Astrocyte (in vitro differentiated cells and primary cell): Measurements from ENCODE around the gene ZRANB1. TPM values are rescaled to one million over a fixed set of nuclear protein-coding genes. Genes with fewer than 3 reads are reported as not detected.

Source experiments
- DNase-seq: peaks from one replicate; pipeline ENCODE4 v3.0.0-alpha.2; 2010; ENCODE audit warnings: low read depth
- FAIRE-seq: peaks from 2 replicates; lab custom pipeline; 2011; peaks lifted over from hg19 to GRCh38; lab: Jason Lieb, UNC
- H2AFZ ChIP-seq: 2 replicates; pipeline ENCODE4 v1.6.0; 2012; ENCODE audit warnings: low read depth, low read length, inconsistent platforms
- H3K27ac ChIP-seq: 2 replicates; pipeline ENCODE4 v1.5.1; 2011; ENCODE audit warnings: low read depth, low read length, inconsistent platforms
- H3K27me3 ChIP-seq: 2 replicates; pipeline ENCODE4 v1.6.0; 2011; ENCODE audit warnings: low read length, inconsistent platforms; ENCODE audit not compliant: insufficient read depth
- H3K36me3 ChIP-seq: 2 replicates; pipeline ENCODE4 v1.5.1; 2011; ENCODE audit warnings: low read length, inconsistent platforms; ENCODE audit not compliant: insufficient read depth
- H3K4me1 ChIP-seq: 2 replicates; pipeline ENCODE4 v1.5.1; 2011; ENCODE audit warnings: low read length, inconsistent platforms; ENCODE audit not compliant: insufficient read depth
- H3K4me2 ChIP-seq: 2 replicates; pipeline ENCODE4 v1.6.0; 2012; ENCODE audit warnings: low read length, inconsistent platforms
- H3K4me3 ChIP-seq: 2 replicates; pipeline ENCODE4 v1.5.1; 2011; ENCODE audit warnings: low read depth, mild to moderate bottlenecking, low read length, inconsistent platforms; ENCODE audit not compliant: insufficient read depth
- H3K79me2 ChIP-seq: 2 replicates; pipeline ENCODE4 v1.6.0; 2012; ENCODE audit warnings: mild to moderate bottlenecking, low read length, inconsistent platforms; ENCODE audit not compliant: insufficient read depth
- H3K9ac ChIP-seq: 2 replicates; pipeline ENCODE4 v1.6.0; 2012; ENCODE audit warnings: mild to moderate bottlenecking, low read length, inconsistent platforms
- H3K9me3 ChIP-seq: 2 replicates; pipeline ENCODE4 v1.5.1; 2012; ENCODE audit warnings: low read depth, mild to moderate bottlenecking, low read length, inconsistent platforms; ENCODE audit not compliant: insufficient read depth
- H4K20me1 ChIP-seq: 2 replicates; pipeline ENCODE4 v1.6.0; 2012; ENCODE audit warnings: low read length, inconsistent platforms; ENCODE audit not compliant: insufficient read depth
- H3K27ac Mint-ChIP-seq: one replicate; pipeline ENCODE4 v1.8.0; 2021; ENCODE audit warnings: mild to moderate bottlenecking, mixed read lengths; ENCODE audit not compliant: unreplicated experiment
- H3K27me3 Mint-ChIP-seq: one replicate; pipeline ENCODE4 v1.8.0; 2021; ENCODE audit warnings: low read depth, mixed read lengths; ENCODE audit not compliant: unreplicated experiment
- H3K36me3 Mint-ChIP-seq: one replicate; pipeline ENCODE4 v1.8.0; 2021; ENCODE audit warnings: low read depth, mixed read lengths; ENCODE audit not compliant: unreplicated experiment
- H3K4me1 Mint-ChIP-seq: one replicate; pipeline ENCODE4 v1.8.0; 2021; ENCODE audit warnings: low read depth, mixed read lengths; ENCODE audit not compliant: unreplicated experiment
- H3K4me3 Mint-ChIP-seq: one replicate; pipeline ENCODE4 v1.8.0; 2021; ENCODE audit warnings: mild to moderate bottlenecking, moderate library complexity, mixed read lengths; ENCODE audit not compliant: unreplicated experiment
- H3K9me3 Mint-ChIP-seq: one replicate; pipeline ENCODE4 v1.8.0; 2021; ENCODE audit warnings: mild to moderate bottlenecking, mixed read lengths; ENCODE audit not compliant: unreplicated experiment
- CTCF ChIP-seq: IDR thresholded peaks from 2 replicates; pipeline ENCODE4 v1.5.1; 2011; ENCODE audit warnings: low read depth, mild to moderate bottlenecking, inconsistent platforms, low read length, moderate library complexity; ENCODE audit not compliant: insufficient read depth
- EZH2 ChIP-seq: IDR thresholded peaks from 2 replicates; pipeline ENCODE4 v1.6.1; 2012; ENCODE audit warnings: mild to moderate bottlenecking, low read length, inconsistent platforms; ENCODE audit not compliant: insufficient read depth
- total RNA-seq: library from RNA; stranded (reverse); gene quantifications from 2 replicates; pipeline ENCODE4 v1.2.1, GENCODE V29; 2021

Gene ZRANB1
- total RNA-seq, 1 donor from 2014 or later = 24.9 TPM

DNA sequence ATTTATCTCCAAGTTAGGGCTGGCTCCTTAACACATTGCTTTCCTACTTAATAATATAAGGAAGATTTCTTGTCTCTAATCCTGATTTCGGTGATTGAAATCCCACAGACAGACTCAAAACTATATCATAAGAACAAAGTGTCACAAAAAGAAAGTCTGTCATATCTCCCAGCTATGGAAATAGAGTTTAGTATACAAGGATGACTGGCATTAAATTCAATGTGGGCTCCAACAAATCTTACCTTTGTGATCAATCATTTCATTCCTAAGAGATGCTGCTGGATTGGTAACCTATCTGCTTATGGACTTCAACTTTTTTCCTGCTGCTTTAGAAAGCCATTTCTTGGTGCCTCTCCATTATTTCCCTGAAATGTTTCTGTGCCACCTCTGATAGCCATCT, 39.5 kb upstream of the ZRANB1 start:
- Histone ChIP-seq H3K27ac (no peak overlapping the region), H3K4me1 (peaks cover 14% of the 10 kb centered on the region), H3K9ac (no peak overlapping the region), H3K27me3 (no peaks in the 10 kb centered on the region), H3K9me3 (no peaks in the 10 kb centered on the region), H4K20me1 (no peaks in the 10 kb centered on the region), H3K4me3 (no peak overlapping the region), H3K4me2 (no peak overlapping the region), H2AFZ (no peak overlapping the region), H3K36me3 (no peaks in the 10 kb centered on the region), H3K79me2 (no peaks in the 10 kb centered on the region)
- Mint-ChIP-seq H3K4me3 (no peak overlapping the region), H3K27ac (no peak overlapping the region), H3K9me3 (no peaks in the 10 kb centered on the region), H3K4me1 (peaks cover 14% of the 10 kb centered on the region), H3K36me3 (no peaks in the 10 kb centered on the region), H3K27me3 (peaks cover 11% of the 10 kb centered on the region)
- DNase-seq (no peak), FAIRE-seq (no peak)
- TF ChIP-seq CTCF (no peak), EZH2 (no peak)

- Histone ChIP-seq H3K9me3 (no peaks in the 10 kb centered on the region), H3K79me2 (no peaks in the 10 kb centered on the region), H3K27me3 (no peaks in the 10 kb centered on the region), H4K20me1 (no peaks in the 10 kb centered on the region), H3K4me1 (peaks cover 19% of the 10 kb centered on the region), H3K36me3 (no peaks in the 10 kb centered on the region), H3K27ac (no peak overlapping the region), H3K4me2 (no peak overlapping the region), H2AFZ (no peak overlapping the region), H3K9ac (no peak overlapping the region), H3K4me3 (no peak overlapping the region)
- H3K4me1 Mint-ChIP-seq = peaks cover 19% of the 10 kb centered on the region
- TF ChIP-seq EZH2 (no peak), CTCF (no peak)
- no peak overlapping the region for H3K4me3 Mint-ChIP-seq
- no peak for DNase-seq
- peaks cover 6% of the 10 kb centered on the region for H3K27me3 Mint-ChIP-seq
- no peaks in the 10 kb centered on the region for H3K36me3 Mint-ChIP-seq
- H3K9me3 Mint-ChIP-seq = no peaks in the 10 kb centered on the region
- FAIRE-seq = no peak
- H3K27ac Mint-ChIP-seq = no peak overlapping the region
Measured at GRCh38 chr10:124903111-124903510, 38.8 kb upstream of the ZRANB1 start.

GRCh38 chr10:124904796-124905195, 37.1 kb upstream of the ZRANB1 start:
- Histone ChIP-seq H3K27ac (no peak overlapping the region), H4K20me1 (no peaks in the 10 kb centered on the region), H3K4me3 (no peak overlapping the region), H3K9me3 (no peaks in the 10 kb centered on the region), H3K36me3 (no peaks in the 10 kb centered on the region), H3K4me1 (peaks cover 19% of the 10 kb centered on the region), H3K27me3 (no peaks in the 10 kb centered on the region), H3K4me2 (no peak overlapping the region), H2AFZ (no peak overlapping the region), H3K79me2 (no peaks in the 10 kb centered on the region), H3K9ac (no peak overlapping the region)
- no peak overlapping the region for H3K4me3 Mint-ChIP-seq
- no peaks in the 10 kb centered on the region for H3K9me3 Mint-ChIP-seq
- FAIRE-seq (no peak), DNase-seq (no peak)
- peaks cover 3% of the 10 kb centered on the region for H3K27me3 Mint-ChIP-seq
- TF ChIP-seq EZH2 = no peak
- no peak for TF ChIP-seq CTCF
- no peaks in the 10 kb centered on the region for H3K36me3 Mint-ChIP-seq
- peaks cover 19% of the 10 kb centered on the region for H3K4me1 Mint-ChIP-seq
- peak overlapping the region; percentile 18 for H3K27ac Mint-ChIP-seq
